ENCODE data around the gene KDM2B. TPM values are rescaled to one million over a fixed set of nuclear protein-coding genes. Genes with fewer than 3 reads are reported as not detected.
A peak's percentile ranks its signal among the peaks of the same experiment; 100 is the strongest.

KDM2B gene
- total and polyA plus RNA-seq, 2 of the 8 experiments (the other 6 are each of a cell fraction or from before 2014, with no cell fraction given) = 111 to 162 TPM

- TF ChIP-seq CHD7 (IDR thresholded peaks at IDR 0.05; ENCODE audit: insufficient replicate concordance, low read length) (no peak), POLR2AphosphoS5 (IDR thresholded peaks at IDR 0.05; ENCODE audit: low read depth, low read length) (peak; percentile 23; the same call in 1 of the 2 replicates), CBX5 (IDR thresholded peaks at IDR 0.05; ENCODE audit: low read depth, low read length) (no peak), MAX (IDR thresholded peaks at IDR 0.05) (peak; percentile 67; the same call in 1 of the 2 replicates)
These were observed 46.2 kb upstream of the KDM2B start (continued) for GRCh38 chr12:121626853-121627640.
